ENCODE measurements around the gene TUBB1. TPM values are rescaled to one million over a fixed set of nuclear protein-coding genes. Genes with fewer than 3 reads are reported as not detected.

Gene TUBB1
- total and polyA plus RNA-seq, 2 donors (not counting 1 experiment from before 2014, with no cell fraction given) = 0.22 to 0.43 TPM

- Histone ChIP-seq H3K9ac (ENCODE audit: low read length) (no peak overlapping the region), H3K9me3 (ENCODE audit: control extremely low read depth in 1 of 3, control insufficient read depth in 2 of 3, insufficient read depth in 1 of 3, low read length in 2 of 3) (peaks cover 1 to 9% (median 7%) of the 10 kb centered on the region in 3 donors), H4K20me1 (ENCODE audit: control insufficient read depth, insufficient read depth, low read length, poor library complexity, severe bottlenecking) (no peaks in the 10 kb centered on the region), H3K27me3 (replicated peaks in 1 of 4; ENCODE audit: control extremely low read depth in 1 of 4, control insufficient read depth in 3 of 4, insufficient read depth in 4 of 4, low read length in 3 of 4) (no peaks in the 10 kb centered on the region), H3K4me1 (ENCODE audit: control insufficient read depth in 2 of 2, insufficient read depth in 2 of 2, low read length in 2 of 2) (peaks cover 13 to 22% of the 10 kb centered on the region in 2 donors), H3K36me3 (replicated peaks in 1 of 2; ENCODE audit: control extremely low read depth in 1 of 2, control insufficient read depth in 1 of 2, extremely low read depth in 1 of 2, insufficient read depth in 2 of 2, low read length in 1 of 2) (no peaks in the 10 kb centered on the region), H3K4me2 (replicated peaks; ENCODE audit: low read depth, low read length, poor library complexity, severe bottlenecking) (no peak overlapping the region), H2AFZ (ENCODE audit: insufficient read depth, low read depth, low read length, poor library complexity, severe bottlenecking) (no peak overlapping the region), H3K4me3 (ENCODE audit: control extremely low read depth in 1 of 5, extremely low read depth in 1 of 5, insufficient read depth in 1 of 5, low read depth in 2 of 5, low read length in 4 of 5) (no peak overlapping the region), H3K79me2 (ENCODE audit: control insufficient read depth, insufficient read depth, low read length) (no peaks in the 10 kb centered on the region), H3K27ac (ENCODE audit: low read length in 2 of 2) (no peak overlapping the region)
- TF ChIP-seq EZH2 (IDR thresholded peaks at IDR 0.05; ENCODE audit: borderline replicate concordance, insufficient read depth, low read depth, low read length, poor library complexity, severe bottlenecking) (no peak), CTCF (IDR thresholded peaks at IDR 0.05) (no peak)
- DNase-seq = no peak
- Mint-ChIP-seq H3K4me1 (peaks cover 24% of the 10 kb centered on the region), H3K27me3 (no peaks in the 10 kb centered on the region), H3K4me3 (no peak overlapping the region), H3K9me3 (ENCODE audit: insufficient read depth) (no peaks in the 10 kb centered on the region), H3K27ac (no peak overlapping the region)
- 83% methylated on average over 1 of the region's 1 CpG for WGBS (ENCODE audit: insufficient coverage)
- ChIA-PET CTCF (no interaction called here), POLR2A (no interaction called here)
- no peak for ATAC-seq (ENCODE audit: low read depth)
- intact Hi-C loops (cut with micrococcal nuclease) = no loop called here
Observed at GRCh38 chr20:58975353-58975752, 43.9 kb upstream of the TUBB1 start.

- Histone ChIP-seq H3K27me3 (replicated peaks in 1 of 4; ENCODE audit: control extremely low read depth in 1 of 4, control insufficient read depth in 3 of 4, insufficient read depth in 4 of 4, low read length in 3 of 4) (no peaks in the 10 kb centered on the region), H3K4me2 (replicated peaks; ENCODE audit: low read depth, low read length, poor library complexity, severe bottlenecking) (no peak overlapping the region), H3K36me3 (replicated peaks in 1 of 2; ENCODE audit: control extremely low read depth in 1 of 2, control insufficient read depth in 1 of 2, extremely low read depth in 1 of 2, insufficient read depth in 2 of 2, low read length in 1 of 2) (no peaks in the 10 kb centered on the region), H3K4me3 (ENCODE audit: control extremely low read depth in 1 of 5, extremely low read depth in 1 of 5, insufficient read depth in 1 of 5, low read depth in 2 of 5, low read length in 4 of 5) (no peak overlapping the region), H2AFZ (ENCODE audit: insufficient read depth, low read depth, low read length, poor library complexity, severe bottlenecking) (no peak overlapping the region), H3K79me2 (ENCODE audit: control insufficient read depth, insufficient read depth, low read length) (peaks cover 6% of the 10 kb centered on the region), H3K9ac (ENCODE audit: low read length) (no peak overlapping the region), H4K20me1 (ENCODE audit: control insufficient read depth, insufficient read depth, low read length, poor library complexity, severe bottlenecking) (no peaks in the 10 kb centered on the region), H3K27ac (ENCODE audit: low read length in 2 of 2) (no peak overlapping the region), H3K4me1 (ENCODE audit: control insufficient read depth in 2 of 2, insufficient read depth in 2 of 2, low read length in 2 of 2) (peaks cover 11 to 22% of the 10 kb centered on the region in 2 donors), H3K9me3 (ENCODE audit: control extremely low read depth in 1 of 3, control insufficient read depth in 2 of 3, insufficient read depth in 1 of 3, low read length in 2 of 3) (peaks cover 1 to 9% (median 7%) of the 10 kb centered on the region in 3 donors)
- ChIA-PET CTCF (interaction anchor here (0.7 kb wide), 2 partner anchors 112 to 1273 kb away, joined by 3 to 4 read pairs; no protein-coding TSS in a partner anchor), POLR2A (no interaction called here)
- DNase-seq (no peak), ATAC-seq (ENCODE audit: low read depth) (no peak)
- Mint-ChIP-seq H3K9me3 (ENCODE audit: insufficient read depth) (no peaks in the 10 kb centered on the region), H3K27ac (no peak overlapping the region), H3K4me3 (no peak overlapping the region), H3K27me3 (no peaks in the 10 kb centered on the region), H3K4me1 (peaks cover 24% of the 10 kb centered on the region)
- TF ChIP-seq EZH2 (IDR thresholded peaks at IDR 0.05; ENCODE audit: borderline replicate concordance, insufficient read depth, low read depth, low read length, poor library complexity, severe bottlenecking) (no peak), CTCF (IDR thresholded peaks at IDR 0.05) (no peak)
- intact Hi-C loops (cut with micrococcal nuclease) = no loop called here
- 100% methylated on average over 1 of the region's 3 CpGs for WGBS (ENCODE audit: insufficient coverage)
Observed at GRCh38 chr20:58976061-58976730, 43.0 kb upstream of the TUBB1 start.
